ENCODE results near the gene PGBD2. TPM values are rescaled to one million over a fixed set of nuclear protein-coding genes. Genes with fewer than 3 reads are reported as not detected.
A peak's percentile ranks its signal among the peaks of the same experiment; 100 is the strongest.

Gene PGBD2
- total and polyA plus RNA-seq, 9 of the 15 experiments (the other 6 are each of a cell fraction or from before 2014, with no cell fraction given): 11.9 to 21.8 (median 14.7) TPM

- TF ChIP-seq XRCC3 (IDR thresholded peaks at IDR 0.05) (no peak), NR4A1 (CRISPR knock-in tag; IDR thresholded peaks at IDR 0.05) (no peak), NR4A1 (tag; IDR thresholded peaks at IDR 0.05) (no peak), ZFP36 (IDR thresholded peaks at IDR 0.05; ENCODE audit: low read depth, low read length, partially characterized antibody) (peak; percentile 30), TEAD1 (CRISPR knock-in tag; IDR thresholded peaks at IDR 0.05) (peak; percentile 11 to 71; a peak in 3 of 4 replicates), FOXP1 (CRISPR knock-in tag; IDR thresholded peaks at IDR 0.05) (peak; percentile 88), GTF3C2 (IDR thresholded peaks at IDR 0.05; ENCODE audit: borderline replicate concordance, extremely low read depth, insufficient read length) (peak; percentile 36), ZNF324 (CRISPR knock-in tag; IDR thresholded peaks at IDR 0.05) (no peak), SIN3A (IDR thresholded peaks at IDR 0.05; ENCODE audit: borderline replicate concordance in 2 of 2, control insufficient read depth in 1 of 2, low read depth in 2 of 2, low read length in 2 of 2) (no peak), KAT7 (CRISPR knock-in tag; IDR thresholded peaks at IDR 0.05; ENCODE audit: borderline replicate concordance) (peak; percentile 55), NBN (IDR thresholded peaks at IDR 0.05; ENCODE audit: low read depth) (0 out of 2 replicates have a peak, but pooled peaks have one; percentile 21), TCF15 (CRISPR knock-in tag; IDR thresholded peaks at IDR 0.05) (no peak), UBTF (IDR thresholded peaks at IDR 0.05; ENCODE audit: borderline replicate concordance in 1 of 2, low read depth in 2 of 2, low read length in 2 of 2) (peak in 1 of 2 experiments; percentile 53; a peak in 1 of 4 replicates), GTF2E2 (tag; IDR thresholded peaks at IDR 0.05) (no peak; the same call in none of the 2 replicates), MYC (IDR thresholded peaks at IDR 0.05; ENCODE audit: low read depth, low read length) (peak; percentile 13; the same call in 1 of the 2 replicates), MYC (CRISPR knock-in tag; IDR thresholded peaks at IDR 0.05; ENCODE audit: borderline replicate concordance, low read depth) (no peak)
These were observed 33.2 kb upstream of the PGBD2 start (continued) for GRCh38 chr1:248872752-248873408.
